Body of pancreas (tissue), 4 donors: ENCODE measurements around the gene STIL. TPM values are rescaled to one million over a fixed set of nuclear protein-coding genes. Genes with fewer than 3 reads are reported as not detected.
A peak's percentile ranks its signal among the peaks of the same experiment; 100 is the strongest.

Experiments
- ATAC-seq: fragments of 150-250 bp; one replicate; pipeline ENCODE4 v1.9.1; 2016
- DNase-seq, 4 donors: peaks; one replicate each; pipeline ENCODE4 v3.0.0-alpha.2; 2019
- H3K27ac ChIP-seq, 4 donors: fragments of 200-600 bp; sonication (generic); 1 replicate in 3 of 4; 2 replicates in 1 of 4; pipeline versions ENCODE4 v1.5.1 to v1.6.1; 2016 to 2019; ENCODE audit warnings: mild to moderate bottlenecking in 1 of 4, mixed read lengths in 1 of 4, moderate library complexity in 1 of 4
- H3K27me3 ChIP-seq, 2 donors: fragments of 200-600 bp; sonication (generic); one replicate each; pipeline ENCODE4 v1.6.0; 2016; ENCODE audit warnings: mild to moderate bottlenecking in 1 of 2
- H3K36me3 ChIP-seq, 2 donors: fragments of 200-600 bp; sonication (generic); replicated peaks in 1 of 2; 2 replicates each; pipeline ENCODE4 v1.5.1; 2016; ENCODE audit warnings: low read depth in 2 of 2; ENCODE audit not compliant: insufficient read depth in 1 of 2
- H3K4me1 ChIP-seq: fragments of 200-600 bp; sonication (generic); one replicate; pipeline ENCODE4 v1.6.0; 2016
- H3K4me3 ChIP-seq, 2 donors: fragments of 200-600 bp; sonication (generic); 1 replicate in 1 of 2; 2 replicates in 1 of 2; pipeline ENCODE4 v1.5.1; 2016 to 2019
- H3K9me3 ChIP-seq, 3 donors: fragments of 200-600 bp; sonication (generic); 1 replicate in 2 of 3; 2 replicates in 1 of 3; pipeline ENCODE4 v1.5.1; 2016
- POLR2A ChIP-seq, 3 donors: fragments of 450-650 bp; IDR thresholded peaks; one replicate each; pipeline ENCODE4 v1.6.1; 2016; ENCODE audit warnings: antibody characterized with exemption in 3 of 3, mild to moderate bottlenecking in 2 of 3
- WGBS, 2 donors: methylation state at CpG; one replicate each; pipeline ENCODE4 v1.1.5; 2017; 5-methylcytosine and 5-hydroxymethylcytosine counted together
- intact Hi-C: fragments of 100-400 bp; cut with DNase I; formaldehyde crosslinking; loops from one replicate; pipeline ENCODE4 v1.15.1; 2023
- total RNA-seq, 2 donors: library from RNA; depleted of rRNA; stranded (reverse); fragments of >200 nt; gene quantifications; one replicate each; pipeline ENCODE4 v1.1.0, GENCODE V29; 2016
- TF ChIP-seq, protein P1 (sequence below), 7 experiments: fragments of 450-650 bp in 4 of 7; fragments of 200-600 bp in 3 of 7; sonication (generic) in 3 of 7; IDR thresholded peaks; one replicate each; pipeline ENCODE4 v1.5.1; 2016 to 2019; ENCODE audit warnings: antibody characterized with exemption in 7 of 7

STIL gene
- total RNA-seq, 2 donors from 2014 or later: 0.52 TPM; not detected in 1

DNA sequence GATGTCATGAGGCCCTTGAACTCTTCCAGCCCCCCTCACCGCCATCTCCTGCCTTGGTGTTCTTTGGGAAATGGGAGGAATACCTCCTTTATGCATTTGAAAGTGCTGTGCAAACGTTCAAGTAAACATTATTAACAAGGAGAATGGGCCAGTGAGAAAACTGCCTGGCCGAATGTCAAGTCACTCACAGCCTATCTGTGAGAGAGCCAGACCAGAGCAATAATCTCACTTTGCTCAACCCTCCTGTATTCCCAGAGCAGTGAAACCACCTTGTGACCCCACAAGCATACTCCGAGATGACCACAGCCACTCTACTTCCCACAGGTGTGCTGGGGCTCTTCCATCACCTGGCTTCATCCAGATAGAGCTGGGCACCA, 87.1 kb downstream of the STIL start:
- TF ChIP-seq POLR2A (IDR thresholded peaks at IDR 0.05): no peak
- TF ChIP-seq, protein P1, sequence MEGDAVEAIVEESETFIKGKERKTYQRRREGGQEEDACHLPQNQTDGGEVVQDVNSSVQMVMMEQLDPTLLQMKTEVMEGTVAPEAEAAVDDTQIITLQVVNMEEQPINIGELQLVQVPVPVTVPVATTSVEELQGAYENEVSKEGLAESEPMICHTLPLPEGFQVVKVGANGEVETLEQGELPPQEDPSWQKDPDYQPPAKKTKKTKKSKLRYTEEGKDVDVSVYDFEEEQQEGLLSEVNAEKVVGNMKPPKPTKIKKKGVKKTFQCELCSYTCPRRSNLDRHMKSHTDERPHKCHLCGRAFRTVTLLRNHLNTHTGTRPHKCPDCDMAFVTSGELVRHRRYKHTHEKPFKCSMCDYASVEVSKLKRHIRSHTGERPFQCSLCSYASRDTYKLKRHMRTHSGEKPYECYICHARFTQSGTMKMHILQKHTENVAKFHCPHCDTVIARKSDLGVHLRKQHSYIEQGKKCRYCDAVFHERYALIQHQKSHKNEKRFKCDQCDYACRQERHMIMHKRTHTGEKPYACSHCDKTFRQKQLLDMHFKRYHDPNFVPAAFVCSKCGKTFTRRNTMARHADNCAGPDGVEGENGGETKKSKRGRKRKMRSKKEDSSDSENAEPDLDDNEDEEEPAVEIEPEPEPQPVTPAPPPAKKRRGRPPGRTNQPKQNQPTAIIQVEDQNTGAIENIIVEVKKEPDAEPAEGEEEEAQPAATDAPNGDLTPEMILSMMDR (IDR thresholded peaks at IDR 0.05): no peak

DNA sequence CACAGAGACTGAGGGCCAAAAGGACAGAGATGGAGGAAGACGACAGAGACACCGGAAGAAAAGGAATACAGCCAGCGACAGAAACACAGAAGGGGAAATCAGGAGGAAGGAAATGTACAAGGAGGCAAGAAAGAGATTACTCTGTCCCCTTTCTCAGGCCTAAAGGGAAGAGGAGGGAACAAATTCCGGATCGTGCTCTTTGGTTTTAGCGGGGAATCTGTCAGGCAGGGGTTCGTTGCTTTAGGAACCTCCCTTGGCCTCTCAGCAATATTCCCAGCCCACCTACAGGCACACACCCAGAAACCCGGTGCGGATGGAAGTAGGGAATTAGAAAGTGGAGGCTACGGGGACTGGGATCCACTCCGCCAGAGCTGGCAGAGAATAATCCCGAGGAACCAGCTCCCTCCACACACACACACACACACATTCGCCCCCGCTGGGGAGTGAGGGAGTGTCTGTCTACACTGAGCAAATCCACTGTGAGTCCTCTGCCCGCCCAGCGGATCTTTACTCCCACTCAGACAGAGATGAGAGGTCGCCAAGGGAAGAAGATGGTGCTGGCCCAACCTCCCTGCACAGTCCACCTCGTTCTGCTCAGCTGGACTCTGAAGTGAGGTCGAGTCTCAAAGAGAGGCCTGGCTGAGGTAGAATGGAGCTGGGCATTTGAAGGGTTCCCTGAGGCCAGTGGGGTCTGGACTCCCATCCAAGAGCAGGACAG, 87.7 kb downstream of the STIL start:
- WGBS, 2 donors: 30 to 36% methylated on average over 16 to 18 of the region's 19 CpGs
- H3K27ac ChIP-seq: no peak overlapping the region
- DNase-seq: no peak
- H3K4me3 ChIP-seq: no peak overlapping the region
- no peaks in the 10 kb centered on the region for H3K9me3 ChIP-seq
- H3K4me1 ChIP-seq: peaks cover 28% of the 10 kb centered on the region
- TF ChIP-seq, protein P1 (IDR thresholded peaks at IDR 0.05): no peak
- no peak for TF ChIP-seq POLR2A (IDR thresholded peaks at IDR 0.05)
- no peak for ATAC-seq
- intact Hi-C loops: no loop called here
- peaks cover 9 to 39% of the 10 kb centered on the region in 2 donors for H3K27me3 ChIP-seq
- H3K36me3 ChIP-seq: no peaks in the 10 kb centered on the region

More for the DNA sequence above, 87.1 kb downstream of the STIL start:
- 56 to 68% methylated on average over 3 to 4 of the region's 4 CpGs for WGBS, 2 donors
- Histone ChIP-seq H3K9me3 (no peaks in the 10 kb centered on the region), H3K27ac (no peak overlapping the region), H3K27me3 (peaks cover 9 to 44% of the 10 kb centered on the region in 2 donors), H3K4me3 (no peak overlapping the region), H3K4me1 (peaks cover 34% of the 10 kb centered on the region), H3K36me3 (no peaks in the 10 kb centered on the region)
- ATAC-seq (no peak), DNase-seq (no peak)
- intact Hi-C loops: no loop called here

DNA sequence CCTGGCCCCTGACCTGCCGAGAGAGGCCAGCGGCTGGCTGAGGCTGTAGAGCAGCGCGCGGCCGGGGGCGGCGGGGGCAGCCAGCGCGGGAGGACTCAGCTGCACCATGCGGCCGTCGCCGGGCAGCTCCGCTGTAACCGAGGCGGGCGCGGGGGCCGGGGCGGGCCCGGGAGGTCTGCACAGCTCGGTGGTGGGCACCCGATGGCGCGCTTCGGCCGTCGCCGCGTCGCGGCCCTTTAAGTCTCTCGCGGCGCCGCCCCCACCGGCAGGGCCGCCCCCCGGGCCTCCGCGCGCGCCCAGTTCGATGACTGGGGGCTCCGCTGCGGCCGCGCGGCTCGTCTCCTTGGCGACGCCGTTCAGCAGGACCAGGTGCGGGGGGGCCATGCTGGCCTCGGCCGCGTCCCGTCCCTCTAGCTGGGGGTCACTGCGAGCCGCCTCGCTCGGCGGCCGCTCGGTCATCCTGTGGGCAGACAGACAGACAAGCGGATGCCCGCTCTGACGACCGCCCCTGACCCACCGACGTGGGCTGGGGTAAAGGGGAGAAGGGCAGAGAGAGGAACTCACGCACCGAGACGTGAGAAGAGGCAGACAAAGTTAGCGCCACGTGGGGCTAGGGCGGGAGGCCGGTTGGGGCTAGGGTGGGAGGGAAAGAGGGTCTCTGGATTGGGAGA, 88.4 kb downstream of the STIL start:
- 1 to 11% methylated on average over 11 to 78 of the region's 79 CpGs for WGBS, 2 donors
- Histone ChIP-seq H3K4me3 (no peak overlapping the region), H3K27ac (no peak overlapping the region), H3K4me1 (peaks cover 21% of the 10 kb centered on the region), H3K36me3 (no peaks in the 10 kb centered on the region), H3K27me3 (peaks cover 9 to 32% of the 10 kb centered on the region in 2 donors), H3K9me3 (no peaks in the 10 kb centered on the region)
- peak; percentile 40 for ATAC-seq
- TF ChIP-seq, protein P1 (IDR thresholded peaks at IDR 0.05): no peak
- no peak for TF ChIP-seq POLR2A (IDR thresholded peaks at IDR 0.05)
- intact Hi-C loops: no loop called here
- DNase-seq: no peak

GRCh38 chr1:47224676-47225399, 89.1 kb downstream of the STIL start:
- Histone ChIP-seq H3K36me3 (no peaks in the 10 kb centered on the region), H3K27me3 (peaks cover 9 to 25% of the 10 kb centered on the region in 2 donors), H3K4me1 (peaks cover 20% of the 10 kb centered on the region), H3K9me3 (no peaks in the 10 kb centered on the region), H3K27ac (no peak overlapping the region), H3K4me3 (no peak overlapping the region)
- intact Hi-C loops: no loop called here
- TF ChIP-seq POLR2A (IDR thresholded peaks at IDR 0.05): no peak
- TF ChIP-seq, protein P1 (IDR thresholded peaks at IDR 0.05): no peak
- DNase-seq (no peak), ATAC-seq (no peak)
- WGBS, 2 donors: 5 to 12% methylated on average over 13 to 29 of the region's 30 CpGs
